Mucosa of gallbladder (tissue), 1 donor: ENCODE measurements around the gene WDR45B. TPM values are rescaled to one million over a fixed set of nuclear protein-coding genes. Genes with fewer than 3 reads are reported as not detected.
"Not testable (repeated sequence)": the region's sequence is repeated elsewhere in the genome, so short reads cannot be mapped to it uniquely, and the experiment has no call there.

Source experiments
- DNase-seq: peaks from one replicate; pipeline ENCODE4 v3.0.0-alpha.2; 2020; ENCODE audit warnings: low spot score
- total RNA-seq: library from RNA; stranded (reverse); gene quantifications from one replicate; pipeline ENCODE4 v1.2.1, GENCODE V29; 2021
- donor health status: DM: no; HTN: no; CAD: no.

Gene WDR45B
- total RNA-seq, 1 donor from 2014 or later = 86.6 TPM

DNA sequence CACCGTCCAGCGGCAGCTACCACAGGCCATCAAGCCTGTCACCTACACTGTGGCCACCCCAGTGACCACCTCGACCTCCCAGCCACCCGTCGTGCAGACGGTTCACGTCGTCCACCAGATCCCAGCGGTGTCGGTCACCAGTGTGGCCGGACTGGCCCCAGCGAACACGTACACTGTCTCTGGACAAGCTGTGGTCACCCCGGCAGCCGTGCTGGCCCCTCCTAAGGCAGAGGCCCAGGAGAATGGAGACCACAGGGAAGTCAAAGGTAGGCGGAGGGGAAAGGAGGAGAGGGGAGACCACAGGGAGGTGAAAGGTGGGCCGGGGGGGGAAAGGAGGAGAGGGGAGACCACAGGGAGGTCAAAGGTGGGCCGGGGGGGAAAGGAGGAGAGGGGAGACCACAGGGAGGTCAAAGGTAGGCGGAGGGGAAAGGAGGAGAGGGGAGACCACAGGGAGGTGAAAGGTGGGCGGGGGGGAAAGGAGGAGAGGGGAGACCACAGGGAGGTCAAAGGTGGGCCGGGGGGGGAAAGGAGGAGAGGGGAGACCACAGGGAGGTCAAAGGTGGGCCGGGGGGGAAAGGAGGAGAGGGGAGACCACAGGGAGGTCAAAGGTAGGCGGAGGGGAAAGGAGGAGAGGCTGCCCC lies 62.2 kb downstream of the WDR45B start:
- not testable (repeated sequence) for DNase-seq

DNA sequence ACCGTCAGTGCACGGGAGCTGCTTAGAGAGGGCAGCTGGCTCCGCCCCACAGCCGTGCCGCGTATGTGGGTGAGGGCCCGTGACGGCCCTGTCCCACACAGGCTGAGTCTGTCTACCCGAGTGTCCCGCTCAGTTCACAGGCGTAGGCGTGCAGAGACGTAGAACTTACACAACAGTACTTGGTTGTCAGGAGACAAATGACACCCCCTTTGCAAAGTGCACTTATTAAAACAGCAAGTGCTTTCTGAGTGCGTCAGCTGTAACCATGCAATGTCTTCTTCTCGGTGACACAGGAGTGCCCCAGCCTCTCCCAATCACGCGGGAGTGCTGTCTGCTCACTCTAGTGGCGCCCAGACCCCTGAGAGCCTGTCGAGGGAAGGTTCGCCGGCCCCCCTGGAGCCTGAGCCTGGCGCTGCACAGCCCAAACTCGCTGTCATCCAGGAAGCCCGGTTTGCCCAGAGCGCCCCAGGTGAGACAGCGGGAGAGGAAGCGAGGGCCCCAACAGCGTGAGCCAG lies 64.5 kb downstream of the WDR45B start:
- no peak for DNase-seq

DNA sequence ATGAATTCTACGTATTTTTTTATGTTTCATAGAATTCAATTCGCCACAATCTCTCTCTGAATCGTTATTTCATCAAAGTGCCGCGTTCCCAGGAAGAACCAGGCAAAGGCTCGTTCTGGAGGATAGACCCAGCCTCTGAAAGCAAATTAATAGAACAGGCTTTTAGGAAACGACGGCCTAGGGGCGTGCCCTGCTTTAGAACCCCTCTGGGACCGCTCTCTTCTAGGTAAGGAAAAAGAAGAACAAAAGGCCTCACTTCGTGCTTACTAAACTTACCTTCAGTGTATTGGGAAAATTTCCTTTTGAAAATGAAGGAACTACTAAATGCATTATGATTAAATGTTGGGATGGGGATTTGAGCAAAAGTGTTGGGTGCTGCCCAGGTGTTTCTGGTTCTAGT lies 65.5 kb downstream of the WDR45B start:
- no peak for DNase-seq

DNA sequence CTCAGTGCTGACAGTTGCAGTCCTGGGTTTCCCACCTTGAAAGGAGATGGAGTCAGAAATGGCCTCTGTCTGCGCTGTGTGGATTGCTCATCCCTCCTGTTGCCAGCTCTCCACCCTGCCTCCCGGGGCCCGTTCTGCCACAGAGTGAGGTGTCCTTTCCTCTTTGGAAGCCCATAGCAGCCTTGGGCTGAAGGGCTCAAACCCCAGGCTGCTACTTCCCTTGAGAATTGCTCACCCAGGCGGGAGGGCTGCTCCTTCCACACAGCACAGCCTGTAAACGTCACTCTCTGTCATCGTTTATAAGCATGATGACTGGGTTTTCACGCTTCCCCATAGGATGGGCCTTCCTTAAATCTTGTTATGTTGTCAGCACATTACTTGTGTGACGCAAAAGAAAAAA lies 66.0 kb downstream of the WDR45B start:
- DNase-seq = no peak

DNA sequence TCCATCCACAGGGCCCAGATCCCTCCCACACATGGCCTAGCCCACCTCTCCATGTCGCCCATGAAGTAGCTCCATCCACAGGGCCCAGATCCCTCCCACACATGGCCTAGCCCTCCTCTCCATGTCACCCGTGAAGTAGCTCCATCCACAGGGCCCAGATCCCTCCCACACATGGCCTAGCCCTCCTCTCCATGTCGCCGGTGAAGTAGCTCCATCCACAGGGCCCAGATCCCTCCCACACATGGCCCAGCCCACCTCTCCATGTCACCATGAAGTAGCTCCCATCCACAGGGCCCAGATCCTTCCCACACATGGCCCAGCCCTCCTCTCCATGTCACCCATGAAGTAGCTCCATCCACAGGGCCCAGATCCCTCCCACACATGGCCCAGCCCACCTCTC lies 68.3 kb downstream of the WDR45B start:
- DNase-seq = not testable (repeated sequence)

DNA sequence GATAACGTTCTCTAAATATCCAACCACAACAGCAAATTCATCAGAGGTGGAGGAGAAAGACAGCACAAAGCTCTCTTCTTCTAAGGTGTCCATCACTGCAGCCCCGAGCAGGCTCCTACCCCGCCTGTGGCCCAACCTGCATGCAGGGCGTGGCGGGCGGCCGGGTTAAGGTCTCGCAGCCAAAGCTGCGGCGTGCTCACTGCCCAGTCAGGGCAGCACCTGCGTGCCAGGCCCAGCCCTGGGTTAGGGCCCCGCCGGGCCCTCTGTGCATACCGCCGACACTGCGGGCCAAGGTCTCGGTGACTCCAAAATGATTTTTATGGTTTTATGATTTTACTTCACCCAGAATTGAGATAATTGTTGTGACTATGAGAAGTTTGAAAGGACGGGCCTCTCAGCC lies 70.9 kb downstream of the WDR45B start:
- DNase-seq = no peak

DNA sequence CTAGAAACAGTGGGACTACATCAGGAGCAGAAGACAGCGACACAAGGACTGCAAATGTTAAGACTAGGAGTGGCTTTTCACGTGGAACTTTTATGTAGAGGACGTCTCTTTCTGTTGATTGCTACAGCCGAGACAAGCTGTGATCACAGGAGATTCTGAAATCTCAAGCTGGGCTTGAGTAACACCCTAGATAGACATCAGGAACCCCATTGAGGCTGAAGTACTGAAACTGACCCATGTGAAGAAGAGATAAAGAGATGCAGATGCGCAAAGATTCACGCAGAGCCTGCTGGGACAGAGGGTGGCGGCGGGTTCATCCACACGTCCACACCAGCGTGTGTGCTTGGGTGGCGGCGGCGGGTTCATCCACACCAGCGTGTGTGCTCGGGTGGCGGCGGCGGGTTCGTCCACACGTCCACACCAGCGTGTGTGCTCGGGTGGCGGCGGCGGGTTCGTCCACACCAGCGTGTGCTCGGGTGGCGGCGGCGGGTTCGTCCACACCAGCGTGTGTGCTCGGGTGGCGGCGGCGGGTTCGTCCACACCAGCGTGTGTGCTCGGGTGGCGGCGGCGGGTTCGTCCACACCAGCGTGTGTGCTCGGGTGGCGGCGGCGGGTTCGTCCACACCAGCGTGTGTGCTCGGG lies 72.5 kb downstream of the WDR45B start:
- not testable (repeated sequence) for DNase-seq

DNA sequence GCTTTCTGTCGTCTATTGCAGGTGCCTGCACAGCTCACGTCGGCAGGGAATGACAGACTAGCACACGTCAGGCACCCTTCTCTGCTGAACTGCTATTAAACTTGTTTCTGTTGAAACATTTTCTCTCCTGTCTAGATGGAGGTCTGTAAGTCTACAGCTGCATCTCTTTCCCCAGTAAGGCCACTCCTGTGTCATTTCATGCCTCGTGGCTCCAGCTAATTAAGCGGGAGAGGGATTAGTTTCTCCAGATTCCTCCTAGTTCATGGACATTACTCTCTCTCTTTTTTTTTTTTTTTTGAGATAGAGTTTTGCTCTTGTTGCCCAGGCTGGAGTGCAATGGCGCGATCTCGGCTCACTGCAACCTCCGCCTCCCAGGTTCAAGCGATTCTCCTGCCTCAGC lies 74.2 kb downstream of the WDR45B start:
- DNase-seq = no peak

DNA sequence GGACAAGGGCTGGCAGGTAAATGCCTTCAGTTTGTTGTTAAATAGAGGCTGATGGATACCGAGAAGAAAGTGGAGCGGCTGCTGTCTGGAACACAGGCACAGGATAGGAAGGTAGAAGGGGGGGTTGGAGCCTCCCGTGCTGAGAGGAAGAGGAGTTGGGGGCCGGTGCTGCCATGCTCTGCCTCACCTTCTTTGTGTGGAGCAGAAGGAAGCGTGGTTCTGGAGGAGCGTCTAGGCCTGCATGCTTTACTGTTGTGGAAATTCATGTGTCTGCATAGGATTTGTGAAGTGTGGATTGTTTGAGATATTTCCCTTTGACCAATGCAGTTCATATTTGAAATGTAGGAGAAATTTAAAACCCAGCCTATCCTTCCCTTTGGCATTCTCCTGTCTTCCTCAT lies 76.4 kb downstream of the WDR45B start:
- no peak for DNase-seq

DNA sequence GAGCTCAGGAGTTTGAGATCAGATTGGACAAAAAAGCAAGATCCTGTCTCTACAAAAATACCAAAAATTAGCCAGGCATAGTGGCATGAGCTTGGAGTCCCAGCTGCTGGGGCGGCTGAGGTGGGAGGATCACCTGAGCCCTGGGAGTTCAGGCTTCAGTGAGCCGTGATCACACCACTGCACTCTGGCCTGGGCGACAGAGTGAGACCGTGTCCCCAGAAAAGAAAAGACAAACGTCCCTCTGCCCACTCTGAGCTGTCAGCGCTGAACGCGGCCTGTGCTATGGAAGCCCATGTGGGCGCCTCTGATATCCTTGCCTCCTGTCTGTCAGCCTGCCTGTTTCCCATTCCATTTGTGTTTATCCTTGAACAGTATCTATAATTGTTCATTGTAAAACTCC lies 78.0 kb downstream of the WDR45B start:
- DNase-seq = no peak

DNA sequence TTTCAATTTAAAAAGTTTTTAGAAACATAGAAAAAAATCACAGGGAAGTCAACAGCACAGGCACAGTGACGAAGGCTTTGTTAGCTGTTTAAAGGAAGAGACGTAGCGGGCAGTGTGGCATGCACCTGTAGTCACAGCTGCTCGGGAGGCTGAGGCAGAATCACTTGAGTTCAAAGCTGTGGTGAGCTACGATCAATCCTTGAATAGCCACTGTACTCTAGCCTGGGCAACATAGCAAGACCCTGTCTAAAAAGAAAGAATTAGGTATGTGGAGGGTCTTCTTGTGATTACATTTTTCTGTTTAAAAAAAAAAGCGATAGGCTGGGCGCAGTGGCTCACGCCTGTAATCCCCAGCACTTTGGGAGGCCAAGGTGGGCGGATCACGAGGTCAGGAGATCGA lies 78.6 kb downstream of the WDR45B start:
- no peak for DNase-seq

DNA sequence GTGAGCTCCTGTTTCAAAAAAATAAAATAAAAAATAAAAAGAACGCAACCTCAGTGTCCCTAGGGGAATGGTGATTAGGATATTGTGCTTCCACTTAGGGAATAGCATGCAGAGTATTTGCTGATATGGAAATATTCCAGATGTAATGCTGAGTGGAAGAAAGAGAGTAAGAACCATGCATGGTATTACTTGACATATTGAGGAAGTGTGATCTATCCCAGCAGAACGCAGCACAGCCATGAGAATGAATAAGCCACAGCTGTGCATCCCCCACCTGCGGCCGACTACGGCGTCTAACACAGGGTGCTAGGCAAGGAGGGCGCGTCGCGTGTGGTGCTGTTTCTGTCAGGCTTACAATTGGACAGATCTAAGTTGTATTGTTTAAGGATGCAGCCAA lies 79.2 kb downstream of the WDR45B start:
- no peak for DNase-seq

DNA sequence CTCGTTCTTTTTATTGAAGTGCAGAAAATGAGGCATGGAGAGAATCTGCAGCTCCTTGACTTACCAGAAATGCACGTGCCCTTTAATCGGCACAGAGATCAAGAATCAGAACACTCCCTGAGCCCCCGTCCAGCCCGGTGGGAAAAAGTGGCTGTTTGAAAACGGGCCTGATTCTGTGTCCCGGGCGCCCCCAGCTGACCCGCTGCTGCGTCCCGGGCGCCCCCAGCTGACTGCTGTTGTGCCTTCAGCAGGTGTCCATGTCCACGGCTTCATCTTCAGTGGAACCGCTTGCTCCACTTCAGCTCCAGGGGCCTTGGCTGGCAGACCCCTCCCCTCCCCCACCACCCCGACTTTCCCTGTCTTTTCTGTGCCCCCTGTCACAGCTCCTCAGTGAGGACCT lies 81.0 kb downstream of the WDR45B start:
- no peak for DNase-seq

DNA sequence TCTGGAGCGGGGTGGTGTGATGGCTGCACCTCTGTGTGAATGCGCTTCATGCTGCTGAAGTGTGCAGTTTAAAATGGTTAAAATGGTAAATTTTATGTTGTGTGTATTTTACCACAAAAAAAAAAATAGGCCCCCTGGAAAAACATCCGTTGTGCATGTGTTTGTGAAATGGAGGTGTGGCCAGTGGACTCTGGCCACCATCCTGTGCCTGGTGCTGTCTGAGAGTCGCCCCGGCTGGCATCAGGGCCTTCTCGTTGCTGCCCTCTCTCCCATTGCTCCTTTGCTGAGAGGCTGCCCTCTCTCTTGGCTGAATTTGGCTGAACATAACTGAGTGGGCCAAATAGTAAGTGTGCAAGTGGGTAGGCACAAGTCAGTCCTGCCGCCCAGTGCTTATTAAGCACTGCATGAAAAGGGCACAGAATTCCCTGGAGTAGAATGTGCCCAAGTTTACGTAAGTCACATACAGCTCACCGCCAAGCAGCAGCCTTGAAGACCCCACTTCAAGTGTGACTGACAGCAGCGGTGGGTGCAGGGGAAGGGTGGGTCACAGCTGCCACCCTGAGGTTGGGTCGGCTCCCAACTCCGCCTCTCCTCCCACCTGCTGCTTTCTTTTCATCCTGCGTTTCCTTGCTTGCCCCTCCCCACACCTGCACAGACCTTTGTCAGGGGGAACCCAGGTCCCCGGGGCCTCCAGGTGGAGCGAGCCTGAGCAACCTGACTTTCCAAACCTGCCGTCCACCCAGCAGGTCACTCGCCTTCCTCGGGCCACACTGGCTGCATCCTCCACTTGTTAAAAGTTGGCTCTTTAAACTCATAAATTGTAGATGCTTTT lies 81.9 kb downstream of the WDR45B start:
- no peak for DNase-seq

DNA sequence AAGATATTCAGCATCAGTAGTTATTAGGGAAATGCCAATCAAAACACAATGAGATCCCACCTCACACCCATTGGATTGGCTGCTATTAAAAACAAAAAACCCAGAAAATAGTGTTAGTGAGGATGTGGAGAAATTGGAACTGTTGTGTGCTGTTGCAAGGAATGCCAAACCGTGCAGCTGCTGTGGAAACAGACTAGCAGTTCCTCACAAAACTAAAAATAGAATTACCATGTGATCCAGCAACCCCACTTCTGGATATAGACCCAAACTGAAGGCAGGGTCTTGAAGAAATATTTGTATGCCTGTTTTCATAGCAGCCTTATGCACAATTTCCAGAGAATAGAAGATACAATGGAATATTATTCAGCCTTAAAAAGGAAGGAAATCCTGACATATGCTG lies 82.7 kb downstream of the WDR45B start:
- DNase-seq = no peak

Other genes with a start within 250 kb of the WDR45B start
- gene HEXD, start 230.1 kb downstream of the WDR45B start, total RNA-seq = 55.1 TPM
- 45.6 TPM for gene OGFOD3, start 229.9 kb downstream of the WDR45B start, total RNA-seq
- 114 TPM for gene CYBC1, start 197.7 kb downstream of the WDR45B start, total RNA-seq
- 80.0 TPM for gene NARF, start 189.7 kb downstream of the WDR45B start, total RNA-seq
- 51.0 TPM for gene FOXK2, start 128.7 kb downstream of the WDR45B start, total RNA-seq
- 27.6 TPM for gene RAB40B, start 50.3 kb upstream of the WDR45B start, total RNA-seq
- 38.5 TPM for gene FN3KRP, start 68.3 kb upstream of the WDR45B start, total RNA-seq
- gene FN3K, start 87.2 kb upstream of the WDR45B start, total RNA-seq = 46.8 TPM
- 96.5 TPM for gene TBCD, start 103.6 kb upstream of the WDR45B start, total RNA-seq
- not detected for gene ZNF750, start 191.6 kb upstream of the WDR45B start, total RNA-seq